DMS114 treated with DMSO at 0.1 percent for 48 hours (cell line): ENCODE results near the gene ALAS1.

Experiments used
- DNase-seq: peaks from one replicate; lab custom pipeline; 2025; ENCODE audit not compliant: unreplicated experiment; lab: John Stamatoyannopoulos, UW

Gene ALAS1

GRCh38 chr3:52233968-52234367 is 36.0 kb downstream of the ALAS1 start:
- no peak for DNase-seq

DNA sequence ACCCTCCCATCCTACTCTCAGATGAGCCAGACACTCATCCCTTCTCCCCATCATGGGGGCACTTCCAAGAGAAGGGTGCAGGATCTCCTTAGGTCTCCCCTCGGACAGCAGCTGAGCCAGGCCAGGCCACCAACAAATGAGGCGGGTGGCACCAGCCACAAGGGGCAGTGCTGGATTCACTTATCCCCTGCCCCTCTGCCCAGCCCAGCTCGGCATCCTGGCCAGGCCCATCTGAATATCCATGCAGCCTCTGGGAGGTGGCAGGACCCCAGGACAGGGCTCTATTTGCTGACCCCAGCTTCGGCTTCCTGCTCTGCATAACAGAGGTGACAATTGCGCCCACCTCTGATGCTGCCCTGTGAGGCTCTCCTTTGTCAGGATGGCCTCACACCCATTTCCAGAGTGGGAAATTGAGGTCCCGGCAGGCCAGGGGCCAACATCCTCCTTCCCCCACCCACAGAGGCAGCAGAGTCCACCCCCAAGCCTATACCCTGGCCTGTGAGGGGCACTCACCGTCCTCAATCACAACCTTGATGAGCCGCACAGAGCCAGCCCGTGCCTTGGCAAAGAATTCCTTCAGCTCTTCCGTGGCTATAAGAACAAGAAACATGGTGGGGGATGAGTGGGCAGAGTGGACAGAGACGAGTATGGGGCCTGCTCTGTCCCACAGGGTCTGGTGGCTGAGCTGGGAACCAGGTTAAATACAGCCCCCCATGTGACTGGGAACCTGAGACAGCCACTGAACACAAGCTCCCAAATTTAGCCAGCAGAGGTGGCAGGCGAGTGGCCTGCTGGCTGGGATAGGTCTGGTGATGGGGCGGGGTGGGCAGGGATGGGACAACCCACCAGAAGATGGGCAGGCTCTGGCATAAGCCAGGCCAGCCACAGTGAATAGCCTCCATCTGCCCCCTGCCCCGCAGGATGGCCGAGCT is 36.8 kb downstream of the ALAS1 start:
- no peak for DNase-seq

GRCh38 chr3:52236424-52236886 is 38.5 kb downstream of the ALAS1 start:
- DNase-seq: no peak

DNA sequence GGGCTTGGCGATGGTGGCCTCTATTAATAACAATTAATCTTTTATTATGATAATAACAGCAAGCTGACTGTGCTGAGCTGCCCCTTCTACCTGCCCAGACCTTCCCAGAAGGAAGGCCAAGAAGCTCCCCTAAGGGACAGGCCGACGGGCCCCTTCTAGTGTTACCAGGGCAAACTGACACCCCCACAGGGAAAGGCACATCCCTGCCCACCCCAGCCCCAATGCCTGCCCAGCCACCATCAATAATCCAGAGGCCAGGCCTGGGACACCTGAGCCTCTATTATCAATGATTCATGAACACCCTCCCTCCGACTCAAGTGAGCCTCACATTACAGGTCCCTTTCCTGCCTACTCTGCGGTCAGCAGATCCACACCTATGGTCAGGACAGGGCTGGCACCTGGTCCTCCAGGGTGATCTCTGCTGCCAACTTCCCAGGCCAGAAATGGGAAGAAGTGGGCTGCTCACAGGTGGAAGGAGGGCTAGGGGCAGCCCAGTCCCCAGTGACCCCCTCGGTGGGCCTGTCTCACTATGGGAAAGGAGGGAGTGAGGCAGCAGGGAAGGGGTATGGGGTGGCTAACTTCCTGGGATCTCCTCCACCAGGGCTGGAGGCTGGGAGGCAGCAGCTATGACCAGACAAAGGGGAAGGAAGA is 39.2 kb downstream of the ALAS1 start:
- DNase-seq: no peak

DNA sequence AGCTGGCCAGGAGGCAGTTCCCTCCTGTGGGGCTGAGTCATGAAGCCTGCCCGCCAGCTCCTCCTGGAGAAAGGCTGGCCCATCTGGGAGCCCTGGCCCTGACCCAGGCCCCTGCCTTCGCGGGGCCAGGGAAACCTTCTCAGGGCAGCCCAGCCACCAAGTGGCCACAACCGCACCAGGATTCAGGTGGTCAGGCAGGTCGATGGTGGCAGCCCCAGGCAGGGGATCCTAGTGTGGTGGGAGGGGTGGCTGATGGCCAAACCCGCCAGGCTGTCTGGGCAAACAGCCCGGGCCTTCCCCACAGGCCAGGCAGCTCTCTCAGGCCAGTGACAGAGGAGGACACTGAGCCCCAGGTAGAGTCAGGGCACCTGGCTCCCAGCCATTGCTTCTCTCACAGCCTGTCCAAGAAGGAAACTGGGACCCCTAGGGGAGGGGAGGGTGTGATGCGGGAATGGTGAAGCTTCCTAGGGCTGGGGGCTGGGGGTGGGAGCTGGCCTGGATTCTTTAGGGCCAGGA is 39.8 kb downstream of the ALAS1 start:
- no peak for DNase-seq

GRCh38 chr3:52238193-52238760 is 40.3 kb downstream of the ALAS1 start:
- no peak for DNase-seq

GRCh38 chr3:52238761-52239701 is 41.1 kb downstream of the ALAS1 start, which contains the start of gene TWF2:
Gene TWF2 (minus strand): TSS chr3:52239158. CDS start chr3:52239016, 142 bp downstream.
- DNase-seq: peak; percentile 46

DNA sequence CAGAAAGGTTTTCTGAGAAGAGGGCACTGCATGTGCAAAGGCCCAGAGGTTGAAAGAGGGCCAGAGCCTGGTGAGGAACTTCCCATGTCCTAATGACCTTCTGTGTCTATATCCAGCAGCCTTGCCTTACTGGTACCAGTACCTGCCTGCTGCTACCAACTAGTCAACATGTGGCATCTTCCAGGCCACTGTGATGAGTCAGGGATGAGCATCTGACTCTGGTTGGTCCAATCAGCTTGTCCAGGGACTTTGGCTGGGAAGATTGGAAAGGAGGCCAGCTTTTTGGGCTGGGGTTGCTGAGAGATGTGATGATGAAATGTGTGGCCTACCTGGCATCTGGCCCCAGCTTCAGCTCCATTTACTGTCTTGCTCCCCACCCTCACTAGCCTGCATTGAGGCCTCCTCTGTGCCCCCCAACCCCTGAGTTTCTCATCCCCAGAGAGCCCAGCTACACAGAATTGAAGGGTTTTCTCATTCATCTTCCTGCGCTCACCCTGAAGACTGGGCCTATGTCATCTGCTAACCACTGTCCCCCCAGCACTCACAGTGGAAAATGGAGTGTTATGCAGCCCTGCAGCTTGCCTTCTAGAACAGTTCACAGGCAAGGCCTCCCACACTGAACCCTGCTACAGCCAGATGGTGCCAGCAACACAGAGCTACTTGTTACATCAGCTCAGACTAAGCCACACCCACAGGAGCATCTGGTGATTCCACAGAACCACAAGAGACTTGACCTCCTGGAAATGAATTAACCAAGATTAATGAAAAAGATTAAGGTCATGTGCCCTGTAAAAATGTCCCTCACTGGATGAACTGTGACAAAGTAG is 42.3 kb downstream of the ALAS1 start:
- peak; percentile 37 for DNase-seq

DNA sequence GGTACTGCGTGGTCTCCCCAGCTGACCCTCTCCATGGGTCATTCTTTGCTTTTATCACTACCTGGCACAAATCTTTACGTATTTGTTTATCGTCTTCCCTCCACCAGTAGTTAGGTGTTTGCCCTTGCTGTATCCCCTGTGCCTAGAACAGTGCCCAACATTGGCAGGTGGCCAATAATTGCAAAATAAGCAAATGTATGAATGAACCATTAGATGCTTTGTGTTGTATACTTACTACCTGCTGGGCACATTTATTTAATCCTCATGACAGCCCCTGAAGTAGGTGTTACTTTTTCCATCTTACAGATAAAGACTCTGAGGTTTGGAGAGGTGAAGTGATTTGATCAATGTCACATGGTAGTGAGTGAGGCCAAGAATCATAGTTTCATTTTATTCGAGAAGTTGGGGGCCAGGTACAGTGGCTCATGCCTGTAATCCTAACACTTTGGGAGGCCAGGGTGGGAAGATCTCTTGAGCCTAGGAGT is 43.0 kb downstream of the ALAS1 start:
- no peak for DNase-seq

DNA sequence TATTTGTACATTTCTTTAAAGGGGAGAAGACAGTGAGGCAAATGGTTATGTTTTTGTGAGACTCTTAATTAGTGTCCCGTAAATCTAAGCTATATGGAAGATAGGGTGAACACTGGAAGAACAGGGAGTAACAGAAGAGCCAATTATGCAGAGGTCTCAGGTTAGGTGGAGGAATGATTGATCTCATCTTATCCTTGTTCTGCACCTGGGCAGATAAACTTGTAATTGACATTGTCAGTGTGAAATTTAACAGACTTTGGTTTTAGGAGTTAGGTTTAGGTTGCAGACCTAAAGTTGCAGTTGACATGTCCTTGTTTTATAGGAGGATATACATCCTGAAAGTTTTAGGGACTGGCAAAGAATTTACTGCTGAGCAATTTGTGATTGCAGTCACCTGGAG is 44.1 kb downstream of the ALAS1 start:
- no peak for DNase-seq

- no peak for DNase-seq
Observed at GRCh38 chr3:52243791-52244628, 46.0 kb downstream of the ALAS1 start.

DNA sequence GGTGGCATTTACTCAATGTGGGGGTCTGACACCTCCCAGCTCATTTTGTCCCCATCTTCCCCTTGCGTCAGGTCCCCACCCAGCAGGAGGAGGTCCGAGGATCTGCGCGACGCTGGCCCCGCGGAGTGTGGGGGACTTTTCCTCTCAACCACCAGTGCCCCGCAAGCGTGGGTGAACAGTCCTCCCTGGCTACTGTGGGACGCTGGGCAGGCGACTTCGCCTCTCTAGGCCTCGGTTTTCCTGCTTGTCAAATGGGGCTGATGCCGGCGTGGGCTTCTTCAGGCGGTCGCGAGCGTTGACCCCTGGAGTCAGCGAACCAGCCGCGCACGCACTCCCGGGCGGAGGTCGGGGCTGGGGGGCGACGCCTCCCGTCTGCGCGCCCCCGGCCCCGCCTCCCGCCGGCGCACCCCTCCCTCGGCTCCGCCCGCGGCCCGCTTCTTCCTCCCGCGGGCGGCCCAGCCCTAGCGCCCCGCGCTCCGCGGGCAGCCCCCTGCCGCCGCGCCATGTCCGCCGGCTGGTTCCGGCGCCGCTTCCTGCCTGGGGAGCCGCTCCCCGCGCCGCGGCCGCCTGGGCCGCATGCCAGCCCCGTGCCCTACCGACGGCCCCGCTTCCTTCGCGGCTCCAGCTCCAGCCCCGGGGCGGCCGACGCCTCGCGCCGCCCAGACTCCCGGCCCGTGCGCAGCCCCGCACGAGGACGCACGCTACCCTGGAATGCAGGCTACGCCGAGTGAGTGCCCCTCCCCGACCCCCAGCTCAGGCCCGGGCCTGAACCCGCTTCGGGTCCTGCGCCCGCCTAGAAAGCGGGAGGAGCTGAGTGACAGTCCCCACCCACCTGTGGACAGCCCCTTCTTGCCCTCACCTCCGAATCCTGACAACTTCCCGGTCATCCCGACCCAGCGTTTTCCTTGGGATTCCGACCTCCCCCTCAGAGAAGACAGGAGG is 47.6 kb downstream of the ALAS1 start, which contains the start of gene PPM1M:
Gene PPM1M, plus strand, starts transcription at position 438 of the 942 bp plus-strand sequence. Its CDS starts 66 bp downstream, at position 504.
- DNase-seq: no peak

- no peak for DNase-seq
Observed at GRCh38 chr3:52246264-52246620, 48.3 kb downstream of the ALAS1 start.

DNA sequence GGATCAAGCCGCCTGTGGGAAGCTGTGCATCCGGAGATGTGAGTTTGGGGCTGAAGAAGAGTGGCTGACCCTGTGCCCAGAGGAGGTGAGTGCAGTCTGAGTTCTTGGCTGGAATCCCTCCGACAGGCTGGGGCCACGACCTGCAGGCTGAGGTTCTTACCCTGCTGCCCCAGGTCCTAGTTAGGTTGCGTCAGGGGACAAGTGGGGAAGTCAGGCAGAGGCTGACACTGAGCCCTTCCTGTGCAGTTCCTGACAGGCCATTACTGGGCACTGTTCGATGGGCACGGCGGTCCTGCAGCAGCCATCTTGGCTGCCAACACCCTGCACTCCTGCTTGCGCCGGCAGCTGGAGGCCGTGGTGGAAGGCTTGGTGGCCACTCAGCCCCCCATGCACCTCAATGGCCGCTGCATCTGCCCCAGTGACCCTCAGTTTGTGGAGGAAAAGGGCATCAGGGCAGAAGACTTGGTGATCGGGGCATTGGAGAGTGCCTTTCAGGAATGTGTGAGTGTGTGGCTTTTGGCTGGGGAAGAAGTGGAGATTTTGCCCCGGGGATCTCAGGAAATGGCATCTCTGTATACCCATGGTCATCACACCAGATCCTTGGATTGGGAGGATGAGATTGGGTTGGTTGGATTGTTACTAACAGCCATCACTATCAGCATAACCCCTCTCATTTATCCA is 48.9 kb downstream of the ALAS1 start:
- no peak for DNase-seq

- no peak for DNase-seq
Observed at GRCh38 chr3:52247409-52248164, 49.6 kb downstream of the ALAS1 start.

DNA sequence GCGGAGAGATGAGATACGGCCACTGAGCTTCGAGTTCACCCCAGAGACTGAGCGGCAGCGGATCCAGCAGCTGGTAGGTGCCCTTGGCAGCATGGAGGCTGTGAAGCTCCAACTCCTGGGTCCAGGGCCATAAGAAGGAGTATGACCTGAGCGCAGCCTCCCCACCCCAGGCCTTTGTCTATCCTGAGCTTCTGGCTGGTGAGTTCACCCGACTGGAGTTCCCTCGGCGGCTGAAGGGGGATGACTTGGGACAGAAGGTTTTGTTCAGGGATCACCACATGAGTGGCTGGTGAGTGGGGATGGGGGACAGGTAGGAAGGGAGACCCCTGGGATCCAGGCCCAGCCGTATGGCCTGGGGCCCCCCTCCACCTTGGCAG is 50.2 kb downstream of the ALAS1 start:
- DNase-seq: no peak
